Lower leg skin (tissue), 3 donors: Measurements from ENCODE around the gene P2RX2.

Source experiments
- POLR2A ChIP-seq, 2 donors: fragments of 450-650 bp; IDR thresholded peaks; one replicate each; pipeline ENCODE4 v1.6.1; 2016 to 2017; ENCODE audit warnings: antibody characterized with exemption in 2 of 2, mild to moderate bottlenecking in 1 of 2, moderate library complexity in 1 of 2
- TF ChIP-seq, protein P1 (sequence below), 3 donors: fragments of 450-650 bp; IDR thresholded peaks; one replicate each; pipeline ENCODE4 v1.5.1; 2016; ENCODE audit warnings: antibody characterized with exemption in 3 of 3, mild to moderate bottlenecking in 3 of 3, moderate library complexity in 2 of 3

- TF ChIP-seq, protein P1, sequence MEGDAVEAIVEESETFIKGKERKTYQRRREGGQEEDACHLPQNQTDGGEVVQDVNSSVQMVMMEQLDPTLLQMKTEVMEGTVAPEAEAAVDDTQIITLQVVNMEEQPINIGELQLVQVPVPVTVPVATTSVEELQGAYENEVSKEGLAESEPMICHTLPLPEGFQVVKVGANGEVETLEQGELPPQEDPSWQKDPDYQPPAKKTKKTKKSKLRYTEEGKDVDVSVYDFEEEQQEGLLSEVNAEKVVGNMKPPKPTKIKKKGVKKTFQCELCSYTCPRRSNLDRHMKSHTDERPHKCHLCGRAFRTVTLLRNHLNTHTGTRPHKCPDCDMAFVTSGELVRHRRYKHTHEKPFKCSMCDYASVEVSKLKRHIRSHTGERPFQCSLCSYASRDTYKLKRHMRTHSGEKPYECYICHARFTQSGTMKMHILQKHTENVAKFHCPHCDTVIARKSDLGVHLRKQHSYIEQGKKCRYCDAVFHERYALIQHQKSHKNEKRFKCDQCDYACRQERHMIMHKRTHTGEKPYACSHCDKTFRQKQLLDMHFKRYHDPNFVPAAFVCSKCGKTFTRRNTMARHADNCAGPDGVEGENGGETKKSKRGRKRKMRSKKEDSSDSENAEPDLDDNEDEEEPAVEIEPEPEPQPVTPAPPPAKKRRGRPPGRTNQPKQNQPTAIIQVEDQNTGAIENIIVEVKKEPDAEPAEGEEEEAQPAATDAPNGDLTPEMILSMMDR (IDR thresholded peaks at IDR 0.05), result no peak
- TF ChIP-seq POLR2A (IDR thresholded peaks at IDR 0.05), result no peak
Measured at GRCh38 chr12:132631666-132632065, 13.1 kb downstream of the P2RX2 start.
